A549 (cell line): ENCODE measurements around the gene FSD2. TPM values are rescaled to one million over a fixed set of nuclear protein-coding genes. Genes with fewer than 3 reads are reported as not detected.

Experiments
- ATAC-seq, 2 experiments: fragments of 200-7000 bp in 1 of 2; fragments of >200 bp in 1 of 2; cut with Nextera tagmentation in 1 of 2; cut with Tn5 transposase in 1 of 2; 3 replicates each; pipeline versions ENCODE4 v1.8.0 to v1.9.1; 2018 to 2020; ENCODE audit warnings: mild to moderate bottlenecking in 1 of 2, moderate library complexity in 1 of 2
- CTCF ChIA-PET: fragments of 300-600 bp; sonication (Branson Sonifier 250); formaldehyde crosslinking; extraction: SDS; loops from one replicate; lab custom pipeline; 2021; ENCODE audit warnings: antibody characterized with exemption, inconsistent platforms; lab: Yijun Ruan, JAX
- POLR2A ChIA-PET: fragments of 350-600 bp; formaldehyde crosslinking; extraction: SDS; loops from one replicate; lab custom pipeline; 2021; ENCODE audit warnings: antibody characterized with exemption, inconsistent platforms; lab: Yijun Ruan, JAX
- DNase-seq, 2 experiments: peaks; one replicate each; pipeline versions ENCODE4 v3.0.0 to v3.0.0-alpha.2; 2011 to 2016; ENCODE audit warnings: low read depth in 1 of 2, low spot score in 1 of 2
- FAIRE-seq: peaks from 2 replicates; lab custom pipeline; 2011; peaks lifted over from hg19 to GRCh38; lab: Jason Lieb, UNC
- H3K27ac ChIP-seq, 2 experiments: fragments of >200 bp; sonication (Bioruptor Twin); formaldehyde crosslinking; 3 replicates each; pipeline ENCODE4 v1.5.1; 2016 to 2017
- H3K4me1 ChIP-seq: fragments of >200 bp; sonication (Bioruptor Twin); formaldehyde crosslinking; 3 replicates; pipeline ENCODE4 v1.6.1; 2016
- H3K4me2 ChIP-seq: fragments of >200 bp; sonication (Bioruptor Twin); formaldehyde crosslinking; 3 replicates; pipeline ENCODE4 v1.6.1; 2016
- H3K4me3 ChIP-seq: fragments of >200 bp; sonication (Bioruptor Twin); formaldehyde crosslinking; 3 replicates; pipeline ENCODE4 v1.5.1; 2016
- H3K9me3 ChIP-seq: fragments of >200 bp; sonication (Bioruptor Twin); formaldehyde crosslinking; 3 replicates; pipeline ENCODE4 v1.6.1; 2016
- CBX8 ChIP-seq: fragments of 200-600 bp; sonication (generic); IDR thresholded peaks from 2 replicates; pipeline ENCODE4 v1.6.1; 2016
- ESRRA ChIP-seq: fragments of 150-350 bp; IDR thresholded peaks from 2 replicates; pipeline ENCODE4 v1.6.1; 2014; ENCODE audit warnings: mild to moderate bottlenecking, low read length, borderline replicate concordance
- FOSL2 ChIP-seq, 2 experiments: fragments of 450-650 bp in 1 of 2; fragments of >200 bp in 1 of 2; sonication (Bioruptor Twin) in 1 of 2; formaldehyde crosslinking; IDR thresholded peaks; 2 replicates each; pipeline versions ENCODE4 v1.5.0 to v1.6.1; 2016 to 2020; ENCODE audit warnings: mild to moderate bottlenecking in 1 of 2, moderate library complexity in 1 of 2
- GATA3 ChIP-seq: IDR thresholded peaks from 2 replicates; pipeline ENCODE4 v1.6.1; 2012; ENCODE audit warnings: borderline replicate concordance
- HOXB5 ChIP-seq: fragments of 250-450 bp; sonication (Bioruptor Pico); IDR thresholded peaks from 2 replicates; pipeline ENCODE4 v1.5.0; 2020; ENCODE audit warnings: mild to moderate bottlenecking, moderate library complexity
- JUNB ChIP-seq: fragments of >200 bp; sonication (Bioruptor Twin); formaldehyde crosslinking; IDR thresholded peaks from 2 replicates; pipeline ENCODE4 v1.6.1; 2016
- POLR2AphosphoS2 ChIP-seq: conservative IDR thresholded peaks from 2 replicates; pipeline ENCODE4 v1.6.1; 2012; ENCODE audit warnings: low read length, improper control_type of control experiment, inconsistent platforms
- SREBF2 ChIP-seq: fragments of 450-650 bp; IDR thresholded peaks from 2 replicates; pipeline ENCODE4 v1.6.1; 2014; ENCODE audit warnings: mild to moderate bottlenecking, moderate library complexity
- ZFP36 ChIP-seq: fragments of 450-650 bp; IDR thresholded peaks from 2 replicates; pipeline ENCODE4 v1.6.1; 2014; ENCODE audit warnings: borderline replicate concordance; ENCODE audit not compliant: partially characterized antibody
- ZNF302 ChIP-seq: fragments of 250-450 bp; sonication (Bioruptor Pico); IDR thresholded peaks from 2 replicates; pipeline ENCODE4 v1.9.0; 2021; ENCODE audit warnings: inconsistent platforms, mild to moderate bottlenecking, moderate library complexity
- ZSCAN20 ChIP-seq: fragments of 250-450 bp; sonication (Bioruptor Pico); IDR thresholded peaks from 2 replicates; pipeline ENCODE4 v1.8.0; 2022; ENCODE audit warnings: mild to moderate bottlenecking, moderate library complexity
- WGBS: methylation state at CpG from one replicate; pipeline ENCODE4 v1.1.6; 2017; ENCODE audit errors: missing lambda C conversion rate; 5-methylcytosine and 5-hydroxymethylcytosine counted together
- polyA plus RNA-seq, 4 experiments: library from polyadenylated mRNA; depleted of rRNA in 3 of 4; stranded (reverse); fragments of >200 nt; fragmentation: RNase III in 1 of 4; extraction: RNeasy Plus Mini Kit Qiagen cat#74134 plus additional on column Dnase treatment in 1 of 4; gene quantifications; 2 replicates in 3 of 4; 3 replicates in 1 of 4; pipeline ENCODE4 v1.2.3, GENCODE V29; 2011 to 2017
- TF ChIP-seq, protein P1 (sequence below): fragments of 250-450 bp; sonication (Bioruptor Pico); IDR thresholded peaks from 2 replicates; pipeline ENCODE4 v1.5.0; 2021; ENCODE audit warnings: mild to moderate bottlenecking, moderate library complexity, borderline replicate concordance
- TF ChIP-seq, protein P2 (sequence below): IDR thresholded peaks from 2 replicates; pipeline ENCODE4 v1.6.1; 2012
- TF ChIP-seq, protein P3 (sequence below): fragments of 200-600 bp; sonication (generic); IDR thresholded peaks from 2 replicates; pipeline ENCODE4 v1.6.1; 2016; ENCODE audit warnings: antibody characterized with exemption, mild to moderate bottlenecking, moderate library complexity

The FSD2 gene
- polyA plus RNA-seq, 2 of the 4 experiments (the other 2 are of a cell fraction): not detected

DNA sequence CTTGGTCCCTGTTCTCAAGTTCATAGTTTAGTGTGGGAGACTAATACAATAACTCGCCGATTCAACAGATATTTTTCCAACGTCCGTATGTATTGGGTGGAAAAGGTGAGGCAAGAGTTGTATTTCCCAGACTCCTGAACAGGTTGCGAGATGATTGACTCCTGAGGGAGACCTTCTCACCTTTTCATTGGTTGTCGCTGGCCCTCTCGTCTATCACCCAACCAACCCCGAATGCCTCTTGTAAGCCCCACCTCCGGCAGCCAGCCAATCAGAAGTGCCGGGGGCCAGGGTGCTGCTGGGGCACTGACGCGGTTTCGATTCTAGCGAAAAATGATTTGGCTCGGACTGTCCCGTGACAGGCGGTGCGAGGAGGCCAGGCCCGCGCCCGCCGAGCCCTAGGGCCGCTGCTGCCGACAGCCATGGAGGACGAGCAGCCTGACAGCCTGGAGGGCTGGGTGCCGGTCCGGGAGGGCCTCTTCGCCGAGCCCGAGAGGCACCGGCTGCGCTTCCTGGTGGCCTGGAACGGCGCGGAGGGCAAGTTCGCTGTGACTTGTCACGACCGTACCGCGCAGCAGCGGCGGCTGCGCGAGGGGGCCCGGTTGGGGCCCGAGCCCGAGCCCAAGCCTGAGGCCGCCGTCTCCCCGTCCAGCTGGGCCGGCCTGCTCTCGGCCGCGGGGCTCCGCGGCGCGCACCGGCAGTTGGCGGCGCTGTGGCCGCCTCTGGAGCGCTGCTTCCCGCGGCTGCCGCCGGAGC is 3.6 kb upstream of the FSD2 start, which contains the start of gene WHAMM (continued):
- TF ChIP-seq JUNB (no peak), HOXB5 (no peak), SREBF2 (no peak)
- TF ChIP-seq, protein P1, sequence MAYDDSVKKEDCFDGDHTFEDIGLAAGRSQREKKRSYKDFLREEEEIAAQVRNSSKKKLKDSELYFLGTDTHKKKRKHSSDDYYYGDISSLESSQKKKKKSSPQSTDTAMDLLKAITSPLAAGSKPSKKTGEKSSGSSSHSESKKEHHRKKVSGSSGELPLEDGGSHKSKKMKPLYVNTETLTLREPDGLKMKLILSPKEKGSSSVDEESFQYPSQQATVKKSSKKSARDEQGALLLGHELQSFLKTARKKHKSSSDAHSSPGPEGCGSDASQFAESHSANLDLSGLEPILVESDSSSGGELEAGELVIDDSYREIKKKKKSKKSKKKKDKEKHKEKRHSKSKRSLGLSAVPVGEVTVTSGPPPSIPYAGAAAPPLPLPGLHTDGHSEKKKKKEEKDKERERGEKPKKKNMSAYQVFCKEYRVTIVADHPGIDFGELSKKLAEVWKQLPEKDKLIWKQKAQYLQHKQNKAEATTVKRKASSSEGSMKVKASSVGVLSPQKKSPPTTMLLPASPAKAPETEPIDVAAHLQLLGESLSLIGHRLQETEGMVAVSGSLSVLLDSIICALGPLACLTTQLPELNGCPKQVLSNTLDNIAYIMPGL (CRISPR knock-in tag): peak; percentile 60; the same call in 1 of the 2 replicates

DNA sequence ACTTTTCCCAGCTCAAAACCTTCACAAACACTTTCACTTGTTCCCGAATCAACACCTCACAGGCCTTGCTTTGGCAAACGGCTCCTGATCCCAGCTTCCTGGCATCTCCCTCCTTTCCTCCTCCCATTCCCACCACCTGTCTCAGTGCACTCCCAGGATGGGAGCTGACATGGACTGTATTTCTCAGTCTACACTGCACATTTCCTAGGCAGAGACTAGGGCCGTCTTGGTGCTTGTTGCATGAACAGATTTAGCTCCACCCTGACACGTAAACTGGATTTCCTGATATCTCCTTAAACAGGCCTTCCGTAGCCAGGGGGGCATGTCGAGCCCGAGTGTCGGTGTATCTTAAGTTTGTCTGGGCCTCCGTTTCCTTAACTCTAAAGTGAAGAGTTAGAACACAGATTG is 2.8 kb upstream of the FSD2 start:
- Histone ChIP-seq H3K4me2 (peak overlapping the region; percentile 77), H3K9me3 (no peaks in the 10 kb centered on the region), H3K4me1 (peaks cover 17% of the 10 kb centered on the region), H3K4me3 (peak overlapping the region; percentile 65; the same call in 2 of the 3 replicates), H3K27ac (peak overlapping the region; percentile 34 to 78; a peak in 5 of 6 replicates)
- CTCF ChIA-PET: interaction anchor here (0.6 to 2.4 kb wide), 7 partner anchors 9 to 369 kb away, joined by 3 to 6 read pairs (median 3); partner anchors contain the start of gene RPS17
- TF ChIP-seq ZNF302 (CRISPR knock-in tag) (no peak), FOSL2 (IDR thresholded peaks at IDR 0.05) (no peak), FOSL2 (CRISPR knock-in tag; IDR thresholded peaks at IDR 0.05) (no peak), GATA3 (no peak), POLR2AphosphoS2 (no peak)
- DNase-seq (no peak), ATAC-seq (no peak), FAIRE-seq (no peak)
- WGBS: 60% methylated on average over 9 of the region's 9 CpGs
- POLR2A ChIA-PET: interaction anchor here (0.9 kb wide), 2 partner anchors 58 to 268 kb away, joined by 3 to 4 read pairs; partner anchors contain the start of gene RPS17

DNA sequence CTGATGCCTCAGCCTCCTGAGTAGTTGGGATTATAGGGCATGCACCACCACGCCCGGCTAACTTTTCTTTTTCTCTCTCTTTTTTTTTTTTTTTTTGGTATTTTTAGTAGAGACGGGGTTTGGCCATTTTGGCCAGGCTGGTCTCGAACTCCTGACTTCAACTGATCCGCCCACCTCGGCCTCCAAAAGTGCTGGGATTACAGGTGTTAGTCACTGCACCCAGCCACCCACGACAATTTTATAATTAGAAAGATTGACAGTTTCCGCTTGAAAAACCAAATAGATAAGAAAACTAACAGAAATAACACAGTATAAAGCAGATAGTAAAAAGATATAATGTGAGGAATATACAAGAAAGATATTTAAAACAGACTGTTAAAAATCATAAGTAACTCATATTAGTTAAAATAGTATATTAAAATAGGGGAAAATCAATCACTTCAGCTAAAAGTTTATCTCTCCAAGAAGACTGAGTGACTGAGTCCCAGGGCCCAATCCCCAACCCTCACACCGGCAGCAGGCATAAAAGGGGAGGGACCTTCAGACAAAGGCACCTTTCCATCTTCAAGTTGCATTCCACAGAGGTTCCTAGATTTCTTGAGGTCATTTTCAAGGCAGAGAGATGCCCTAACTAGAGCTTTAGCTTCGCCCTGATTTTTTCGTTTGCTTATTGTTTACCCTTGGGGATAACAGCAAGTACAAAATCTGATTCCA is 2.2 kb upstream of the FSD2 start:
- no peak overlapping the region; a peak in 1 of 6 replicates for H3K27ac ChIP-seq

More for the DNA sequence above, 2.2 kb upstream of the FSD2 start:
- ChIA-PET CTCF (interaction anchor here (0.7 to 2.4 kb wide), 5 partner anchors 8 to 268 kb away, joined by 3 to 6 read pairs (median 3); partner anchors contain the start of gene RPS17), POLR2A (interaction anchor here (0.9 kb wide), 2 partner anchors 58 to 268 kb away, joined by 3 to 4 read pairs; partner anchors contain the start of gene RPS17)
- TF ChIP-seq ZSCAN20 (no peak), GATA3 (no peak), ZFP36 (no peak), ESRRA (no peak), CBX8 (no peak)
- TF ChIP-seq, protein P2, sequence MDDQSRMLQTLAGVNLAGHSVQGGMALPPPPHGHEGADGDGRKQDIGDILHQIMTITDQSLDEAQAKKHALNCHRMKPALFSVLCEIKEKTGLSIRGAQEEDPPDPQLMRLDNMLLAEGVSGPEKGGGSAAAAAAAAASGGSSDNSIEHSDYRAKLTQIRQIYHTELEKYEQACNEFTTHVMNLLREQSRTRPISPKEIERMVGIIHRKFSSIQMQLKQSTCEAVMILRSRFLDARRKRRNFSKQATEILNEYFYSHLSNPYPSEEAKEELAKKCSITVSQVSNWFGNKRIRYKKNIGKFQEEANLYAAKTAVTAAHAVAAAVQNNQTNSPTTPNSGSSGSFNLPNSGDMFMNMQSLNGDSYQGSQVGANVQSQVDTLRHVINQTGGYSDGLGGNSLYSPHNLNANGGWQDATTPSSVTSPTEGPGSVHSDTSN: no peak
- TF ChIP-seq, protein P3, sequence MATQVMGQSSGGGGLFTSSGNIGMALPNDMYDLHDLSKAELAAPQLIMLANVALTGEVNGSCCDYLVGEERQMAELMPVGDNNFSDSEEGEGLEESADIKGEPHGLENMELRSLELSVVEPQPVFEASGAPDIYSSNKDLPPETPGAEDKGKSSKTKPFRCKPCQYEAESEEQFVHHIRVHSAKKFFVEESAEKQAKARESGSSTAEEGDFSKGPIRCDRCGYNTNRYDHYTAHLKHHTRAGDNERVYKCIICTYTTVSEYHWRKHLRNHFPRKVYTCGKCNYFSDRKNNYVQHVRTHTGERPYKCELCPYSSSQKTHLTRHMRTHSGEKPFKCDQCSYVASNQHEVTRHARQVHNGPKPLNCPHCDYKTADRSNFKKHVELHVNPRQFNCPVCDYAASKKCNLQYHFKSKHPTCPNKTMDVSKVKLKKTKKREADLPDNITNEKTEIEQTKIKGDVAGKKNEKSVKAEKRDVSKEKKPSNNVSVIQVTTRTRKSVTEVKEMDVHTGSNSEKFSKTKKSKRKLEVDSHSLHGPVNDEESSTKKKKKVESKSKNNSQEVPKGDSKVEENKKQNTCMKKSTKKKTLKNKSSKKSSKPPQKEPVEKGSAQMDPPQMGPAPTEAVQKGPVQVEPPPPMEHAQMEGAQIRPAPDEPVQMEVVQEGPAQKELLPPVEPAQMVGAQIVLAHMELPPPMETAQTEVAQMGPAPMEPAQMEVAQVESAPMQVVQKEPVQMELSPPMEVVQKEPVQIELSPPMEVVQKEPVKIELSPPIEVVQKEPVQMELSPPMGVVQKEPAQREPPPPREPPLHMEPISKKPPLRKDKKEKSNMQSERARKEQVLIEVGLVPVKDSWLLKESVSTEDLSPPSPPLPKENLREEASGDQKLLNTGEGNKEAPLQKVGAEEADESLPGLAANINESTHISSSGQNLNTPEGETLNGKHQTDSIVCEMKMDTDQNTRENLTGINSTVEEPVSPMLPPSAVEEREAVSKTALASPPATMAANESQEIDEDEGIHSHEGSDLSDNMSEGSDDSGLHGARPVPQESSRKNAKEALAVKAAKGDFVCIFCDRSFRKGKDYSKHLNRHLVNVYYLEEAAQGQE: no peak
- peaks cover 17% of the 10 kb centered on the region for H3K4me1 ChIP-seq
- 79% methylated on average over 11 of the region's 11 CpGs for WGBS
- ATAC-seq: no peak
- peak overlapping the region; percentile 77; the same call in 2 of the 3 replicates for H3K4me2 ChIP-seq
- no peak for FAIRE-seq
- H3K4me3 ChIP-seq: no peak overlapping the region
- H3K9me3 ChIP-seq: no peaks in the 10 kb centered on the region
- no peak for DNase-seq
